H1 (cell line): Measurements from ENCODE around the gene PFN3.

Experiments used
- BRCA1 ChIP-seq: IDR thresholded peaks from 2 replicates; pipeline ENCODE4 v1.6.1; 2012; ENCODE audit warnings: low read depth, low read length, improper control_type of control experiment
- CHD7 ChIP-seq: fragments of 300-600 bp; sonication (generic); IDR thresholded peaks from 2 replicates; pipeline ENCODE4 v1.7.1; 2012; ENCODE audit warnings: low read length, moderate library complexity, mild to moderate bottlenecking, inconsistent platforms; ENCODE audit not compliant: insufficient replicate concordance
- CTCF ChIP-seq, 3 experiments: IDR thresholded peaks; 1 replicate in 2 of 3; 2 replicates in 1 of 3; pipeline versions ENCODE4 v1.5.1 to v1.6.1; 2011; ENCODE audit warnings: low read length in 3 of 3, mild to moderate bottlenecking in 3 of 3, inconsistent platforms in 2 of 3, low read depth in 1 of 3, moderate library complexity in 1 of 3; ENCODE audit not compliant: insufficient read depth in 1 of 3; ENCODE audit errors: control extremely low read depth in 1 of 3
- EP300 ChIP-seq, 2 experiments: IDR thresholded peaks; 1 replicate in 1 of 2; 2 replicates in 1 of 2; pipeline ENCODE4 v1.6.1; 2011 to 2012; ENCODE audit warnings: low read depth in 2 of 2, low read length in 2 of 2, mild to moderate bottlenecking in 2 of 2, borderline replicate concordance in 1 of 2, inconsistent platforms in 1 of 2, moderate library complexity in 1 of 2
- JUND ChIP-seq: IDR thresholded peaks from 2 replicates; pipeline ENCODE4 v1.6.1; 2011; ENCODE audit warnings: mild to moderate bottlenecking, improper control_type of control experiment, low read length
- MAX ChIP-seq: IDR thresholded peaks from 2 replicates; pipeline ENCODE4 v1.6.1; 2012; ENCODE audit warnings: inconsistent platforms
- PHF8 ChIP-seq: fragments of 200-600 bp; sonication (generic); conservative IDR thresholded peaks from 2 replicates; pipeline ENCODE4 v1.7.1; 2012; ENCODE audit warnings: low read depth, mild to moderate bottlenecking, inconsistent platforms, low read length, moderate library complexity
- POLR2A ChIP-seq, 2 experiments: IDR thresholded peaks; 1 replicate in 1 of 2; 2 replicates in 1 of 2; pipeline ENCODE4 v1.6.1; 2011; ENCODE audit warnings: low read depth in 2 of 2, low read length in 2 of 2, mild to moderate bottlenecking in 2 of 2; ENCODE audit errors: control extremely low read depth in 1 of 2
- RAD21 ChIP-seq, 2 experiments: IDR thresholded peaks in 1 of 2; conservative IDR thresholded peaks in 1 of 2; 2 replicates each; pipeline ENCODE4 v1.6.1; 2011; ENCODE audit warnings: low read depth in 2 of 2, low read length in 2 of 2, improper control_type of control experiment in 1 of 2, inconsistent platforms in 1 of 2, mild to moderate bottlenecking in 1 of 2, moderate library complexity in 1 of 2
- TCF12 ChIP-seq: IDR thresholded peaks from 2 replicates; pipeline ENCODE4 v1.6.1; 2011; ENCODE audit warnings: low read depth, mild to moderate bottlenecking, low read length
- USF2 ChIP-seq: IDR thresholded peaks from 2 replicates; pipeline ENCODE4 v1.6.1; 2011; ENCODE audit warnings: low read length, improper control_type of control experiment

GRCh38 chr5:177426566-177427210 is 26.2 kb upstream of the PFN3 start, which contains the start of gene GRK6:
- TF ChIP-seq JUND = no peak
- 0 out of 3 replicates have a peak, but pooled peaks of 1 of the 2 experiments have one; percentile 36 for TF ChIP-seq POLR2A (IDR thresholded peaks at IDR 0.05; ENCODE audit: control extremely low read depth in 1 of 2, low read depth in 2 of 2, low read length in 2 of 2)
- no peak for TF ChIP-seq TCF12
- no peak for TF ChIP-seq CTCF (IDR thresholded peaks at IDR 0.05; ENCODE audit: control extremely low read depth in 1 of 3, insufficient read depth in 1 of 3, low read depth in 1 of 3, low read length in 3 of 3)
- peak; percentile 77 for TF ChIP-seq PHF8
- no peak for TF ChIP-seq BRCA1
- no peak for TF ChIP-seq RAD21 (IDR thresholded peaks at IDR 0.05 in 1 of 2, conservative IDR thresholded peaks at IDR 0.05 in 1 of 2; ENCODE audit: low read depth in 2 of 2, low read length in 2 of 2)
- no peak for TF ChIP-seq USF2
- TF ChIP-seq EP300 (IDR thresholded peaks at IDR 0.05; ENCODE audit: borderline replicate concordance in 1 of 2, low read depth in 2 of 2, low read length in 2 of 2) = no peak
- no peak for TF ChIP-seq MAX
- no peak for TF ChIP-seq CHD7
